NCI-H2081 (cell line): ENCODE results near the gene AGBL2.
A peak's percentile ranks its signal among the peaks of the same experiment; 100 is the strongest.

Experiments used
- DNase-seq, 2 experiments: peaks; one replicate each; lab custom pipeline; 2025; lab: John Stamatoyannopoulos, UW

Gene AGBL2

GRCh38 chr11:47628026-47628425, 87.1 kb downstream of the AGBL2 start:
- DNase-seq = no peak

GRCh38 chr11:47626234-47626633, 88.9 kb downstream of the AGBL2 start:
- DNase-seq = no peak

GRCh38 chr11:47620836-47621378, 94.3 kb downstream of the AGBL2 start:
- DNase-seq = no peak

- no peak for DNase-seq
Observed at GRCh38 chr11:47617417-47617809, 97.8 kb downstream of the AGBL2 start.

GRCh38 chr11:47616726-47617416, 98.3 kb downstream of the AGBL2 start:
- peak; percentile 50 to 58 for DNase-seq

- no peak for DNase-seq
Observed at GRCh38 chr11:47615249-47615648, 99.9 kb downstream of the AGBL2 start.

- no peak for DNase-seq
Observed at GRCh38 chr11:47611348-47611794, 103.8 kb downstream of the AGBL2 start.

GRCh38 chr11:47609675-47610074, 105.5 kb downstream of the AGBL2 start:
- no peak for DNase-seq
